Naive thymus-derived CD8-positive, alpha-beta T cell (primary cell): Measurements from ENCODE around the gene ALPL. TPM values are rescaled to one million over a fixed set of nuclear protein-coding genes. Genes with fewer than 3 reads are reported as not detected.

Experiments used
- ATAC-seq, 2 donors: fragments of 150-1000 bp; cut with Tn5 transposase in 1 of 2; sonication (Bioruptor Pico), chemical (Tn5 transposase) in 1 of 2; 1 replicate in 1 of 2; 2 replicates in 1 of 2; pipeline ENCODE4 v1.10.0; 2021; ENCODE audit warnings: mild to moderate bottlenecking in 2 of 2, moderate library complexity in 2 of 2
- POLR2A ChIA-PET: fragments of 350-600 bp; sonication (Branson Sonifier 250); formaldehyde crosslinking; loops from one replicate; lab custom pipeline; 2021; ENCODE audit warnings: antibody characterized with exemption; lab: Charles Lee
- DNase-seq, 10 donors: peaks; one replicate each; pipeline versions ENCODE4 v3.0.0 to v3.0.0-alpha.2; 2020 to 2022
- H3K27ac Mint-ChIP-seq, 10 donors: one replicate each; pipeline ENCODE4 v1.8.0; 2020 to 2022; ENCODE audit warnings: mild to moderate bottlenecking in 10 of 10, mixed read lengths in 10 of 10, moderate library complexity in 4 of 10, inconsistent platforms in 1 of 10
- H3K27me3 Mint-ChIP-seq, 5 donors: one replicate each; pipeline ENCODE4 v1.8.0; 2021 to 2022; ENCODE audit warnings: mixed read lengths in 5 of 5
- H3K36me3 Mint-ChIP-seq, 3 donors: one replicate each; pipeline ENCODE4 v1.8.0; 2020 to 2022; ENCODE audit warnings: mixed read lengths in 3 of 3, mild to moderate bottlenecking in 2 of 3, inconsistent platforms in 1 of 3
- H3K4me1 Mint-ChIP-seq, 4 donors: one replicate each; pipeline ENCODE4 v1.8.0; 2021 to 2022; ENCODE audit warnings: mixed read lengths in 4 of 4
- H3K4me3 Mint-ChIP-seq, 10 donors: one replicate each; pipeline ENCODE4 v1.8.0; 2020 to 2022; ENCODE audit warnings: mild to moderate bottlenecking in 10 of 10, mixed read lengths in 10 of 10, moderate library complexity in 6 of 10, inconsistent platforms in 1 of 10
- H3K9me3 Mint-ChIP-seq, 9 donors: one replicate each; pipeline ENCODE4 v1.8.0; 2020 to 2022; ENCODE audit warnings: mixed read lengths in 9 of 9, mild to moderate bottlenecking in 3 of 9, inconsistent platforms in 1 of 9, moderate library complexity in 1 of 9
- polyA plus RNA-seq, 3 donors: library from polyadenylated mRNA; unstranded; fragments of 300-500 nt; fragmentation: Illumina TruSeq; gene quantifications; one replicate each; pipeline ENCODE4 v1.2.3, GENCODE V29; 2021
- total RNA-seq, 8 experiments: library from RNA in 2 of 8; stranded (reverse) in 2 of 8; gene quantifications; one replicate each; pipeline ENCODE4 v1.2.3 and lab custom pipeline; 2021 to 2026

The ALPL gene
- total and polyA plus RNA-seq, 5 experiments from 2014 or later = not detected

DNA sequence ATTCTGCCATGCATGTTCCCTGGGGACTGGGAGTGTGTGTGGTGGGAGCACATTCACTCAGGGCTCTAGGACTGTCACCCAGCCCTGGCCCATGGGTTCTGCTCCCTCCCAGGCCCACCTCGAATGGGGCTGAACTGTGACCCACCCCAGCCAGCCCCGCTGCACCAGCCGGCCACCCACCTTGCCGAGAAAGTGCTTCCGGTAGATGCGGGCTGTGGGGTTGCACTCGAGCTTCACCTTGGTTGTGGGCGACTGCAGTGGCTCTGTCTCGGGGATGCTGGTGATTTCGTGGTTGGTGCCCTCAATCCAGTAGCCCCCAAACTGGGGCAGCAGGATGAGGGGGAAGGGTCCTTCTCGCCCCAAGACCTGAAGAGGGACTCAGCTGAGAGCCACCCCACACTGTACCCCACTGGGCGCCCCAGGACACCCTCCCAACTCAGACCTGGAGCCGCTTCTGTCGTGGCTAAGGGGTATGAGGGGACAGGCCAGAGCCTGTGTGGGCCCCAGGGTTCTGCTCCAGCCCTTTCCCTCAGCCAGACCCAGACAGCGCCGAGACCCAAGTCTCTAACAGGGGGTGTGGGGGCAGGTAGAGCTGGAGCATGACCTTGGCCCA, 108.0 kb downstream of the ALPL start:
- no peaks in the 10 kb centered on the region for H3K36me3 Mint-ChIP-seq
- H3K27ac Mint-ChIP-seq = no peak overlapping the region
- peaks cover 10 to 29% (median 15%) of the 10 kb centered on the region in 5 donors for H3K27me3 Mint-ChIP-seq
- ATAC-seq (no peak), DNase-seq (no peak)
- peaks cover 0 to 7% (median 3%) of the 10 kb centered on the region in 4 donors for H3K4me1 Mint-ChIP-seq
- H3K4me3 Mint-ChIP-seq = no peak overlapping the region
- POLR2A ChIA-PET = no interaction called here
- H3K9me3 Mint-ChIP-seq = no peaks in the 10 kb centered on the region

- POLR2A ChIA-PET = no interaction called here
- no peaks in the 10 kb centered on the region for H3K9me3 Mint-ChIP-seq
- peak overlapping the region in 1 of 10 donors; percentile 78 for H3K27ac Mint-ChIP-seq
- peaks cover 0 to 11% (median 8%) of the 10 kb centered on the region in 4 donors for H3K4me1 Mint-ChIP-seq
- ATAC-seq (no peak), DNase-seq (no peak)
- no peak overlapping the region for H3K4me3 Mint-ChIP-seq
- no peaks in the 10 kb centered on the region for H3K36me3 Mint-ChIP-seq
- H3K27me3 Mint-ChIP-seq = peaks cover 12 to 32% (median 15%) of the 10 kb centered on the region in 5 donors
Observed at GRCh38 chr1:21618059-21618458, 108.8 kb downstream of the ALPL start.

GRCh38 chr1:21618561-21619374, 109.5 kb downstream of the ALPL start:
- no peaks in the 10 kb centered on the region for H3K36me3 Mint-ChIP-seq
- H3K4me1 Mint-ChIP-seq = peaks cover 0 to 11% (median 8%) of the 10 kb centered on the region in 4 donors
- POLR2A ChIA-PET = no interaction called here
- no peaks in the 10 kb centered on the region for H3K9me3 Mint-ChIP-seq
- ATAC-seq (no peak), DNase-seq (no peak)
- no peak overlapping the region for H3K4me3 Mint-ChIP-seq
- peak overlapping the region in 1 of 10 donors; percentile 78 for H3K27ac Mint-ChIP-seq
- H3K27me3 Mint-ChIP-seq = peaks cover 13 to 37% (median 20%) of the 10 kb centered on the region in 5 donors

- DNase-seq (no peak), ATAC-seq (no peak)
- Mint-ChIP-seq H3K27ac (no peak overlapping the region), H3K36me3 (no peaks in the 10 kb centered on the region), H3K27me3 (peaks cover 18 to 42% (median 24%) of the 10 kb centered on the region in 5 donors), H3K4me1 (peaks cover 0 to 15% (median 8%) of the 10 kb centered on the region in 4 donors), H3K9me3 (no peaks in the 10 kb centered on the region), H3K4me3 (no peak overlapping the region)
- POLR2A ChIA-PET = no interaction called here
Observed at GRCh38 chr1:21619375-21619947, 110.2 kb downstream of the ALPL start.

GRCh38 chr1:21620011-21620410, 110.8 kb downstream of the ALPL start:
- H3K27me3 Mint-ChIP-seq = peaks cover 18 to 42% (median 24%) of the 10 kb centered on the region in 5 donors
- no peaks in the 10 kb centered on the region for H3K36me3 Mint-ChIP-seq
- peaks cover 0 to 15% (median 8%) of the 10 kb centered on the region in 4 donors for H3K4me1 Mint-ChIP-seq
- H3K9me3 Mint-ChIP-seq = no peaks in the 10 kb centered on the region
- POLR2A ChIA-PET = no interaction called here
- DNase-seq = no peak
- H3K27ac Mint-ChIP-seq = no peak overlapping the region
- ATAC-seq = no peak
- no peak overlapping the region for H3K4me3 Mint-ChIP-seq

- ATAC-seq = no peak
- Mint-ChIP-seq H3K4me3 (no peak overlapping the region), H3K36me3 (no peaks in the 10 kb centered on the region), H3K9me3 (no peaks in the 10 kb centered on the region), H3K27me3 (peaks cover 18 to 42% (median 24%) of the 10 kb centered on the region in 5 donors), H3K27ac (no peak overlapping the region), H3K4me1 (peaks cover 0 to 15% (median 8%) of the 10 kb centered on the region in 4 donors)
- POLR2A ChIA-PET = no interaction called here
- no peak for DNase-seq
Observed at GRCh38 chr1:21620496-21620895, 111.3 kb downstream of the ALPL start.

- peaks cover 0 to 15% (median 8%) of the 10 kb centered on the region in 4 donors for H3K4me1 Mint-ChIP-seq
- H3K27ac Mint-ChIP-seq = no peak overlapping the region
- H3K4me3 Mint-ChIP-seq = peak overlapping the region in 4 of 10 donors; percentile 38 to 63 (median 56)
- H3K9me3 Mint-ChIP-seq = no peaks in the 10 kb centered on the region
- DNase-seq = no peak
- no peaks in the 10 kb centered on the region for H3K36me3 Mint-ChIP-seq
- POLR2A ChIA-PET = no interaction called here
- H3K27me3 Mint-ChIP-seq = peaks cover 19 to 43% (median 29%) of the 10 kb centered on the region in 5 donors
- ATAC-seq = no peak
Observed at GRCh38 chr1:21621051-21621450, 111.8 kb downstream of the ALPL start.

- H3K36me3 Mint-ChIP-seq = no peaks in the 10 kb centered on the region
- H3K27ac Mint-ChIP-seq = no peak overlapping the region
- H3K4me3 Mint-ChIP-seq = peak overlapping the region; percentile 30 to 65 (median 50)
- POLR2A ChIA-PET = no interaction called here
- ATAC-seq (no peak), DNase-seq (no peak)
- H3K4me1 Mint-ChIP-seq = peaks cover 0 to 15% (median 8%) of the 10 kb centered on the region in 4 donors
- peaks cover 19 to 47% (median 31%) of the 10 kb centered on the region in 5 donors for H3K27me3 Mint-ChIP-seq
- H3K9me3 Mint-ChIP-seq = no peaks in the 10 kb centered on the region
Observed at GRCh38 chr1:21621761-21622436, 112.7 kb downstream of the ALPL start.

- H3K36me3 Mint-ChIP-seq = no peaks in the 10 kb centered on the region
- peaks cover 19 to 47% (median 31%) of the 10 kb centered on the region in 5 donors for H3K27me3 Mint-ChIP-seq
- peaks cover 0 to 15% (median 8%) of the 10 kb centered on the region in 4 donors for H3K4me1 Mint-ChIP-seq
- no peaks in the 10 kb centered on the region for H3K9me3 Mint-ChIP-seq
- peak; percentile 43 to 89 for ATAC-seq
- DNase-seq = peak in 7 of 10 donors; percentile 7 to 45 (median 23)
- POLR2A ChIA-PET = no interaction called here
- H3K27ac Mint-ChIP-seq = peak overlapping the region in 1 of 10 donors; percentile 21
- peak overlapping the region in 9 of 10 donors; percentile 48 to 78 (median 63) for H3K4me3 Mint-ChIP-seq
Observed at GRCh38 chr1:21622466-21623315, 113.5 kb downstream of the ALPL start.

- Mint-ChIP-seq H3K4me3 (peak overlapping the region in 3 of 10 donors; percentile 33 to 63 (median 59)), H3K9me3 (no peaks in the 10 kb centered on the region), H3K27ac (peak overlapping the region in 1 of 10 donors; percentile 40), H3K4me1 (peaks cover 0 to 15% (median 8%) of the 10 kb centered on the region in 4 donors), H3K27me3 (peaks cover 19 to 47% (median 31%) of the 10 kb centered on the region in 5 donors), H3K36me3 (no peaks in the 10 kb centered on the region)
- ATAC-seq = no peak
- no peak for DNase-seq
- POLR2A ChIA-PET = no interaction called here
Observed at GRCh38 chr1:21623410-21623961, 114.3 kb downstream of the ALPL start.

DNA sequence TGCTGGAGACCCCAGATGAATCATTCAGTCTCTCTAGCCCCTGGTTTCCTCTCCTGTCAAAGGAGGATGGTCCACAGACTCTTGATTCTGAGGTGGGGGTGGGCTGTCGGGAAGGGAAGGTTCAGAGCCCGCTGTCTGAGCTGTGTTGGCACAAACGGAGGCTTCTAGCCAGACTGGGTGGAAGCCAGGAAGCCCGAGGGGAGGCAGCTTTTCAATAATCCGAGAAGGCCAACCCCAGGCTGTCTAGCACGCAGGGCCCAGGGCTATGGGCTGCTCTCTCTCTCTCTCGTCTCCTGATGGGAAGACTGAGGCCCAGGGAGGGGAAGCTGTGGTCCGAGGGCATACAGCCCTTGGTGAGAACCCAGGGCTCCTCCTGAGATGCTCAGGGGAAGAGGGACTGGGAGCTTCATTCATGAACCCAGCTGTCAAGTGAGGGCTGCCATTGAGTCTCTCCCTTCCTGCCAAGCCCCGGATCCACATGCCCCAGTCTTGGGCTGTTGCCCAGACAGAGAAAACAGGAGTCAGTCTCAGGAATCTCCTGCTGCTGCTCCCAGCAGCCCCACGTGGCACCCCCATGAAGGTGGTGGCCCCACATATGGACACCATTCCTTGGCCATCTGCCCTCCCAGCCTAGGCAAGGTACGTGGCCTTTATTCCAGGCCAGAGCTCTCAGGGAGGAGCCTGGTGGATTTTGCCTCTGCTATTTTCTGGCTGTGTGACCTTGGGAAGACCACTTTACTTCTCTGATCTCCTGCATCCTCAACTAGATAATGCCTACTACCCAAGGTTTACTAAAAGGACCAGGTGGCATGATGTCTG, 115.6 kb downstream of the ALPL start:
- ATAC-seq = no peak
- POLR2A ChIA-PET = no interaction called here
- Mint-ChIP-seq H3K36me3 (no peaks in the 10 kb centered on the region), H3K4me3 (no peak overlapping the region), H3K27me3 (peaks cover 19 to 39% (median 28%) of the 10 kb centered on the region in 5 donors), H3K4me1 (peaks cover 0 to 15% (median 8%) of the 10 kb centered on the region in 4 donors), H3K9me3 (no peaks in the 10 kb centered on the region), H3K27ac (peak overlapping the region in 1 of 10 donors; percentile 49)
- no peak for DNase-seq
